Measurements from ENCODE around the gene FRAT1.
A peak's percentile ranks its signal among the peaks of the same experiment; 100 is the strongest.
"Not testable (repeated sequence)": the region's sequence is repeated elsewhere in the genome, so short reads cannot be mapped to it uniquely, and the experiment has no call there.

Gene FRAT1, protein sequence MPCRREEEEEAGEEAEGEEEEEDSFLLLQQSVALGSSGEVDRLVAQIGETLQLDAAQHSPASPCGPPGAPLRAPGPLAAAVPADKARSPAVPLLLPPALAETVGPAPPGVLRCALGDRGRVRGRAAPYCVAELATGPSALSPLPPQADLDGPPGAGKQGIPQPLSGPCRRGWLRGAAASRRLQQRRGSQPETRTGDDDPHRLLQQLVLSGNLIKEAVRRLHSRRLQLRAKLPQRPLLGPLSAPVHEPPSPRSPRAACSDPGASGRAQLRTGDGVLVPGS

DNA sequence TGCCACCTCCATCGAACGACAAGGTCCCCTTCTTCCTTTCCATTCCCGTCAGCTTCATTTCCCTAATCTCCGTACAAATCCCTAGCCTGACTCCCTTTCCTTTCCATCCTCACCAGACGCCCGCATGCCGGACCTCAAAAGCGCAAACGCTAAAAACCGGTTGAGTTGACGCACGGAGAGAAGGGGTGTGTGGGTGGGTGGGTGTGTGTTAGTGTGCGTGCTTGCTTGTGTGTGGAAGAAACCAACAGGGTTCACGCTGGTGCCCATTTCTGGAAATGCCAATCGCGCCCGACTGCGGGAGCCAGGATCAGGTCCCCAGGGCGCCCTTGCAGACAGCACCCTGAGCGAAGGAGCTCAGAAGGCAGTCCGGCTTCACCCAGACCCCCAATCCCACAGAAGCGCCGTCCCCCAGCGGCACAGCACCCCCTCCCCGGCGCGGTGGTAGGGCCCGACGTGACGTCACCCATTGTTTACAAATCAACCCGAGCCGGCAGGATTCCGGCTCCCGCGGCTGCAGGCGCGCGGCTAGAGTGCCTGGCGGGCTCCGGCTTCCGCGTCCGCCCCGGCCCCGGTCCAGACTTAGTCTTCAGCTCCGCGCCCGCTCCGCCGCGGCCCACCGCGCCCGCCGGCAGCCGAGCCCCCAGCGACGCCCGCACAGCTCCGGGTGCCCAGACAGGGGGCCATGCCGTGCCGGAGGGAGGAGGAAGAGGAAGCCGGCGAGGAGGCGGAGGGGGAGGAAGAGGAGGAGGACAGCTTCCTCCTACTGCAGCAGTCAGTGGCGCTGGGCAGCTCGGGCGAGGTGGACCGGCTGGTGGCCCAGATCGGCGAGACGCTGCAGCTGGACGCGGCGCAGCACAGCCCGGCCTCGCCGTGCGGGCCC is at the start of gene FRAT1:
TSS of gene FRAT1 (plus strand) at position 500 of the 880 bp plus-strand sequence. CDS start at position 683, 183 bp downstream.
- peak; percentile 49 to 69 for DNase-seq

DNA sequence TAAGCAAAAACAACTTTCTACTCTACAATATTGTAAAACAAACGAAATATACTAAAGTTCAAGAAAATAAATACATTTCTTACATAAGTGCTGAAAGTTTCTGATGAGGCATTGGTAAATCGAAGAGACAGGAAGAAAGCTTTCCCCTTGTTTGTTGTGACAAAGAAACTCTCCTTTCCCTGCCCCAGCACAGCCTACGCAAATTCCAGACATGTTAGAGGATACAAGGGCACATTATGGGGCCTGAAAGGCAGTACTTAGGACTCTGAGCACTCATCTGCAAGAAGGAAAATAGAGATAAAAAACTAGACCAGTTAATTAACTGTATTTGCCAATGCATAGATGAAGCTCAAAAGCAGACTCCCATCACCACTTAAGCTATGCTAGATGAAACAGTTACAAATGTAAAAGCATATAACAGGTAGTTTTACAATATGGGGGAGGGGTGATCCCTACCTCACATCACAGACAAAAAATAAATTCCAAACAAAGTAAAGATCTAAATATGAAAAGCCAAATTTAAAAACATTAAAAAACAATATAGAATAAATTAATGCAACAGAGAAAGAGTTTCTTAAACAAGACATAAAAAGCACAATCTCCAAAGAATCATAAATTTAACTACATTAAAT is 48.4 kb upstream of the FRAT1 start:
- DNase-seq, result no peak

DNA sequence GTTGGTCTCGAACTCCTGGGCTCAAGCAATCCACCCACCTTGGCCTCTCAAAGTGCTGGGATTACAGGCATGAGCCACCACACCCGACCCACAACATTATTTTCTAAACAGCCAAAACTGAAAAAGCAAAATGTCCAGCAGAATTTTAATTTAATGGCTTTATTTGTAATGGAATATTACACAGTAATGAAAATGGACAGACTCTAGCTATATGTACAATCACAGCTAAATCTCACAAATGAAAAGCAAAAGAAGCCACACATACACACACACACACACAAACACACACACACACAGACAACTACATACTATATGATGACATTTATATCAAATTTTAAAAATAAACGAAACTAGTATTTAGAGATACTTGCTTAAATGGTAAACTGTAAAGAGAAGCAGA is 45.4 kb upstream of the FRAT1 start:
- DNase-seq, result no peak

DNA sequence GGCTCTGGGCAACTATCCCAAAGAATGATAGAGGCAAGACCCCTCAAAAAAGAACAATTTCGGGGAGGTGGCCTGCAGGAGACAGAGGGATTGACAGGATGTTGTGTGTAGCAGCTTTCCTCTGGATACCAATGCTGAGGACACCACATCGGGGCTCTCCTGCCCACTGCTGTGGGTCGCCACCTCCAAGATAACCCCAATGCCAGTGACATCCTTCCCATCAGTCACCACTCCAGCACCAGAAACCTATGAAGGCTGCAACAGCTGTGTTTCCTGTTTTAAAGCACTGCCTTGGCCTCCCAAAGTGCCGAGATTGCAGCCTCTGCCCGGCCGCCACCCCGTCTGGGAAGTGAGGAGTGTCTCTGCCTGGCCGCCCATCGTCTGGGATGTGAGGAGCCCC is 44.2 kb upstream of the FRAT1 start:
- DNase-seq, result no peak

DNA sequence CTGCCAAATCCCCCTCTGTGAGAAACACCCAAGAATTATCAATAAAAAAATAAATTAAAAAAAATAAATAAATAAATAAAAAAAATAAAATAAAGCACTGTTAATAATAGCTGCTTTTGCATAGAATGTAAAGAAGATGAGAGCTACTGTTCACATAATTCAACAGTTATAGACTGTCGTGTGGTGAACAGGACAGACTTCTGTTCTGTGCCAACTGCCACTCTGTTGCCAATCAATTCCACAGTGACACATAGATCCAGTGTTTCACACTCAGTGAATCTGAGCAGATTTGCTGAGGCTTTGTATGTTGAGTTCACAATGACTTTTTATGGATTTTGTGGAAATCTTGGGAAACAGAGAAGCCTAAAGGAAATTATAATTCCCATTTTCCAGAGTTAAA is 41.5 kb upstream of the FRAT1 start:
- DNase-seq, result no peak

DNA sequence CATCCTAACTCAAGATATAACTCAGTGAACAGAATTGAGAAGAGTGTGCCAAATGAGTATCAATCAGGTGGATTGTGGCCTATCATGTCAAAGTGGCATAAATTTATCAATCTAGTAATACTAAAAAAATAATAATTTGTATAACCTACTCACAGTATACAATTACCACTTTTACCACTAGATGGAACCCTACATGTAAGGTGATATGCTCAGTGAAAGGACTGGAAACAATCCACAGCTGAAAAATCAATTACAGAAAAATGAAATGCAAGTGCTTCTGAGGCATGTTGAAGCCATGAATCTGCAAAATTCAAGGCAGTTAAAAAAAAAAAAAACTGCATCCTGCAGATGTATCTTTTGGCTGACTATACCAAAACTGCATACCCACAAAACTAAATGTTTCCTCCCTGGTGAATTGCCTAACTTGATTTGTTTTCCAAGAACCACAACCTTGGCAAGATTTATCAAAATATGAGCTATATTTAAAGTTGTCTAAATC is 40.5 kb upstream of the FRAT1 start:
- peak; percentile 69 to 76 for DNase-seq

DNA sequence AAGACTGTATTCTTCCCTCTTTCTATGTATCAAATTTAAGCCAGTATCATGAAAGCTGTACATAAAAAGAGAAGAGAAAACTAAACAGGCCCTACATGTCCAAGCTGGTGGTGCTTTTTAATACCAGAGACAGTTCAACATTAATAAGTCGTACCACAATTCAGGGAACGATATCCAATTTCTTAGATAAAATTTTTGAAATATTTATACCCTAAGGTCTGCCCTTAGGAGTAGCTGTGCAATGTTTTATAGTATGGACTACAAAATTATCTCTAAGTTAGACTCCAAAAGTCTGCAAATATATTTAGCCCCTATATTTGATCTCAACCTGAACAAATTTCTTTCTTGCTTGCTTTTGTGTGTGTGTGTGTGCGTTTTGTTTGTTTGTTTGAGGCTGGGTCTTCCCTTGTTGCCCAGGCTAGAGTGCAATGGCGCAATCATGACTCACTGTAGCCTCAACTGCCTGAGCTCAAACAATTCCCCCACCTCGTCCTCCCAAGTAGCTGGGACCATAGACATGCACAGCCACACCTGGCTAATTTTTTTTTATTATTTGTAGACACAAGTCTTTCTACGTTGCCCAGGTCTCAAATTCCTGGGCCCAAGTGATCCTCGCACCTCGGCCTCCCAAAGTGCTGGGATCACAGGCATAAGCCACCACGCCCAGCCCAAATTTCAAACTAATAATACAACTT is 39.8 kb upstream of the FRAT1 start:
- no peak for DNase-seq

DNA sequence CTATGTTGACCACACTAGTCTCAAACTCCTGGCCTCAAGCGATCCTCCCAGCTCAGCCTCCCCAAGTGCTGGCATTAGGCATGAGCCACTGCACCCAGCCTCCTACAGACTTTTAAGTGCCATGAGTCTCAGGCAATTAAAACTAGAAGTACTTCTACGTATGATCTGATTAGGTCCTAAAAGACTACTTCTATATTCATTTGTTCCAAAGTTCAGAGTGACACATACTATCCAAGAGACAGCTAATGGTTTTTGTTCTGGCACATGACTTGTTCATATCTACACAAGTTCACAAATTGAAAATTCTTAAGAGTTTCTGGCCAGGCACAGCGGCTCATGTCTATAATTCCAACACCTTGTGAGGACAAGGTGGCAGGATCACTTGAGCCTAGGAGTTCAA is 38.3 kb upstream of the FRAT1 start:
- no peak for DNase-seq

DNA sequence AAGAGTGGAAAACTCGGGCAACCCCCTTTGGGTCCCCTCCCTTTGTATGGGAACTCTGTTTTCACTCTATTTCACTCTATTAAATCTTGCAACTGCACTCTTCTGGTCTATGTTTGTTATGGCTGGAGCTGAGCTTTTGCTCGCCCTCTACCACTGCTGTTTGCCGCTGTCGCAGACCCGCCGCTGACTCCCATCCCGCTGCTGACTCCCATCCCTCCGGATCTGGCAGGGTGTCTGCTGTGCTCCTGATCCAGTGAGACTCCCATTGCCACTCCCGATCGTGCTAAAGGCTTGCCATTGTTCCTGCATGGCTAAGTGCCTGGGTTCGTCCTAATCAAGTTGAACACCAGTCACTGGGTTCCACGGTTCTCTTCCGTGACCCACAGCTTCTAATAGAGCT is 29.0 kb upstream of the FRAT1 start:
- not testable (repeated sequence) for DNase-seq

DNA sequence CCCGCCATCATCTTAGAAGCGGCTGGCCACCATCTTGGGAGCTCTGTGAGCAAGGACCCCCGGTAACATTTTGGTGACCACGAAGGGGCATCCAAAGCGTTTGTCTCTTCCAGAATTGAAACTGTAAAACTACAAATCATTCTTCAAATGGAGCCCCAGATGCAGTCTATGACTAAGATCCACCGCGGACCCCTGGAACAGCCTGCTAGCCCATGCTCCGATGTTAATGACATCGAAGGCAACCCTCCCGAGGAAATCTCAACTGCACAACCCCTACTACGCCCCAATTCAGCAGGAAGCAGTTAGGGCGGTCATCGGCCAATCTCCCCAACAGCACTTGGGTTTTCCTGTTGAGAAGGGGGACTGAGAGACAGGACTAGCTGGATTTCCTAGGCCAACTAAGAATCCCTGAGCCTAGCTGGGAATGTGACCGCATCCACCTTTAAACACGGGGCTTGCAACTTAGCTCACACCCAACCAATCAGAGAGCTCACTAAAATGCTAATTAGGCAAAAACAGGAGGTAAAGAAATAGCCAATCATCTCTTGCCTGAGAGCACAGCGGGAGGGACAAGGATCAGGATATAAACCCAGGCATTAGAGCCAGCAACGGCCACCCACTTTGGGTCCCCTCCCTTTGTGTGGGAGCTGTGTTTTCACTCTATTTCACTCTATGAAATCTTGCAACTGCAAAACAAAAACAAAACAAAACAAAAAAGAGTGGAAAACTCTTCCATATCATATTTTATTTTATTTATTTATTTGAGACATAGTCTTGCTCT is 28.3 kb upstream of the FRAT1 start:
- not testable (repeated sequence) for DNase-seq

DNA sequence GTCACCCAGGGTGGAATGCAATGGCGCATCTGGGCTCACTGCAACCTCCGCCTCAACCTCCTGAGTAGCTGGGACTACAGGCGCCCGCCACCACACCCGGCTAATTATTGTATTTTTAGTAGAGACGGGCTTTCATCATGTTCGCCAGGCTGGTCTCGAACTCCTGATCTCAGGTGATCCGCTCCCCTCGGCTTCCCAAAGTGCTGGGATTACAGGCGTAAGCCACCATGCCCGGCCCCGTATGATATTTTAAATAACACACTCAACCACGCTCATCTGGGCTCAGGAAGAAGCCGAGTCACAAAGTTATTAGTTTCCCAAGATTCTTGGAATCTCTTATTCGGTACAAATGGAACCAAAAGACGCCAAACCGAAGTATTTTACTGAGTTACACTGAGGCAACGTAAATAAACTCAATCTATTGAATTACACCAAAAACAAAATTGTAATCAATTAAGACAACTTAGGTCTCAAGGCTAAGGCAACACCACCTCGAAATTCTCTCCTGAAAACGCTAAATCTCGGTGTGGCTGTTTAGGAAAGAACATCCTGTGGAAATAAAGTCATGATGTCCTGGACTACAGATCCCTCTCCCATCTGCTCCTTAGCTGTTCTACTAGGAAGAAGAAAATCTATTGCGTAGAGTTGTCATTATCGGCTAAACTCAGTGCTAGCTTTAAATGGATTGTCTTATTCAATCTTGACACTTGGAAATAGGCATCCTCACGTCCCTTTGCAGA is 27.5 kb upstream of the FRAT1 start:
- no peak for DNase-seq

DNA sequence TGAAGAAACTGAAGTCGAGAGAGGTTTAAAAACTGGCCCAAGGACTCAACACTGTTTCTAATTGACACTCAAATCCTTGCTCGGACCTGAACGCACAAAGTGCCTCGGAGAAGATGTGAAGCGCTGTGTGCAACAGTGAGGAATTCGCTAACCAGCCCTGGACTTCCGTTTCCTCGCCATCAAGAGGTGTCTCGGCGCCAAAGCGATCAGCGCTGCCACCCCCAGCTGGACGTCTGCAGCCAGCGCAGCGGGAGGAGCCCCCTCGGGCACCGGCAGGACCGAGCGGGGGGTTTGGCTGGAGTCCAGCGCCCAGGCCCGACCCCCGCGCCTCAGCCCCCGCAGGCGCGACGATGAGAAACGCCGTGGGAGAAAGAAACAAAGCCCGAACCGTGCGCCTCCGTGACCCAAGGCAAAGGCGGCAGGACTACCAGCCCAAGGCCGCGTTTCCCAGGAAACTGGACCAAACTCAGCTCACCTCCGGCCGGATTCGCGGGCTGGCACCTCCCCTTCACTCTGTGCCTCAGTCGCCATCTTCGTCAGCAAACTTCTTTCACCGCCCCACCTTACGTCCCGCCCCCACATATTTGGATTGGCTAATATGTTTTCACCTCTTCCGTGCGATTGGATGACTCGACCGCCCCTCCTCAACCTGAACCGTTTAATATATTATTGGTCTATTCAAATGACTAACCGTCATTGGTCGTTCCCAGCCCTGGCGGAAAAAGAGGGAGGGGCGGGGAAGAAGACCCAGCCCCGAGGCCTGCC is 26.8 kb upstream of the FRAT1 start, which contains the start of gene ARHGAP19:
TSS of gene ARHGAP19 (minus strand) at position 541 of the 765 bp plus-strand sequence. CDS start at position 531, 10 bp downstream.
- peak; percentile 98 for DNase-seq

DNA sequence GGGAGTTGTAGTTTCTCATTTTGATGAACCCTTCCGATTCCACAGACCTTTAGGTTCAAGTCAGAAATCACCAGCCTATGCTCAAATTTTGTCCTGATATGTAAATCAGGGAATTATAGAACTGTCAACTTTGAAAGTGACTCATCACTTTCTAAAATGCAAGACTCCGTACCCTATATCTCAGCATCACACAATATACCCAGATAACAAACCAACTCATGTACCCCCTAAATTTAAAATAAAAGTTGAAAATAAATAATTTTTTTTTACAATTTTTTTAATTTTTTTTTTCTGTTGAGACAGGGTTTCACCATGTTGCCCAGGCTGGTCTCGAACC is 26.2 kb upstream of the FRAT1 start:
- no peak for DNase-seq

DNA sequence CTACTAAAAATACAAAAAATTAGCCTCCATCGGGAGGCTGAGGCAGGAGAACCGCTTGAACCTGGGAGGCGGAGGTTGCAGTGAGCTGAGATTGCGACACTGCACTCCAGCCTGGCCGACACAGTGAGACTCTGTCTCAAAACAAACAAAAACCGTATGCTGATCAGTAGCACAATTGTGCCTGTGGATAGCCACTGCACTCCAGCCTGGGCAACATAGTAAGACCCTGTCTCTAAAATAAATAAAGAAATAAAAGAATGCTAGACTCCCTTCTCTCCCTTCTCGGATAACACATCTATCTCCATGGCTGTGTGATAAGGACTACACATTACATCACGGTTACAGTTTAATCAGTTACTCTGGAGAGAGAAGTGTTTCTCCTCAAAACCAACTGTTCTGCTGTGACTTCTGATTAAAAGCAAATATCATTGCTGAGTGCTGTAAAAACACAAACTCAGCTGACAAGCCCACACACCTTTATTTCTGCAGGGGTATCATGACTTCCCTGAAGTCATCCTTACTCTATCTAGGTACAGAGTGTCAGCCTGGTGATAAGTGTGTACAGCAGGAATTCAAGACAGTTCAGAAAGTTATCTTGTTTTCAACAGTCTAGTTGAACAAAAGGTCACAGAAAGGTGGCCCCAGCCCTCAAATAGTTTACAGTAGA is 21.4 kb upstream of the FRAT1 start:
- DNase-seq, result no peak

DNA sequence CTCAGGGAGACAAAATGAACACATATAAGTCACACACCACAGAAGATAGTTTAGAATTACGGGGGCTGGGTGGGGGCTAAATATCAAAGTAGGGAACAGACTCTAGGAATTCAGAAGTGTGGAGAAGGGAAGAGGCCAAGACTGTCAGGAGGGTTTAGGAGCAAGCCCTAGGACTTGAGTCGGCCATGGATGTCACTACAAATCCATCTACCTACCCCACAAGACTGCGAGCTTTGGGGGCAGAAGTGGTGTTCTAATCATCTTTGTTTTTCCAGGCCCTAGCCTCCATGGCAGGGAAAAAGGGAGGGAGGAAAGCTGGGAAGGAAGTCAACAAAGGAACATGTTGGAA is 20.9 kb upstream of the FRAT1 start:
- no peak for DNase-seq

DNA sequence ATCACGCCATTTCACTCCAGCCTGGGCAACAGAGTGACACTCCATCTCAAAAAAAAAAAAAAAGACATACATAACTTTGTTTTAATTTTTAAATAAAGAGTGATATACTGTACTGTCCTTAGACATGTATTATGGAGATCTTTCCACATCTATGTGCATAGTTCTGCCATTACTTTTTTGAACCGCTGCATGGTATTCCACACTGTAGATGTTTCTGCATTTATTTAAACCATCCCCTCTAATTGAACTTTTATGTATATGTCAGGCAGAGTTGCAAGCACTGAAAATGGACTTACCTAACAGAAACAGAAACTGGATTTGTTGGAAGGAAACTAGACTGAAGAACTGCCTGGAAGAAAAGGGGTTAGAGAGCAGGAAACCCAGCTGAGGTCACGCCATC is 18.1 kb upstream of the FRAT1 start:
- no peak for DNase-seq

DNA sequence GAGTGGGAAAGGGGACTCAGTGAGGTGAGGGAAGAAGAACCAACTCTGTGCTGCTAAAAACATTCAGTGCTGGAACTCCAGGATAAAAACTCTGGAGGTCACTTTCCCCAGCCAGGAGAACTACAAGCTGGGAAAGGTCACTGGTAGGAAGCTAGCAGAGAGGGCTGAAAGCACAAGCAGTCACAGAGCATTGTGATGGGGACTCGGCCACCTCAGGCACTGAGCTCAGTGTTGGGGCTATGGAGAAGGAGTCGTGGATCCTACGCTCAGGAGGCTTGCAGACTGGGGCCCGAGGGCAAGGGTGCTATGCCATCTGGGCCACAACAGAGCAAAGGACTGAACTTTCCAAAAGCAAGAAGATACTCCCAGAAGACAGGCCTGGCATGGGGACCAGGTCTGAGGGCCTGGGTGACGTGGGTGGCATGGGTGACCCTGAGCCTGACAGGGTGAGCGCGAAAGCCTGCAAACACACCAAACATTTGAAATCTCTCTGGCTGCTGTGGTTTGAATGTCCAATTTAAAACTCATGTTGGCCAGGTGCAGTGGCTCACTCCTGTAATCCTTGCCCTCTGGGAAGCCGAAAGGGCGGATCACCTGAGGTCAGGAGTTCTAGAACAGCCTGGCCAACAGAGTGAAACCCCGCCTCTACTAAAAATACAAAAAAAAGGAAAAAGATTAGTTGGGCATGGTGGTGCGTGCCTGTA is 16.8 kb upstream of the FRAT1 start:
- no peak for DNase-seq

DNA sequence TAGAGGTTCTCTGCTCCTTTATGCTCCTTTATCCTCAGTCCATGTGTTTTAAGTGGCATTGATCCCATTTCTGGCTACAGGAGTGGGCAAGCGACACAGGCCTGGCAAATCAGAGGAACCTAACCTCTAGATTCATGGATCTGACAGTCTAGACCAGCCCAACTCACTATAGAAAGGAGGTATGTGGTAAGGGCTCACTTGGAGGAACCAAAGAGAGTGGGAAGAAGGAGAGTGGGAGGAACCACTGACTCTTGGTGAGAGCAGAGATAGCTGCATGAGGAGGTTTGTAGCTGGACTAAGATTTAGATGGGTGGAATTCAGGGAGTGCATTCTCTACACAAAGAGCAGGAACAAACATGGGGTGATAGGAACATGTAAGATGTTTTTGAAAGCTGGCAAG is 11.6 kb upstream of the FRAT1 start:
- DNase-seq, result no peak
